Lower lobe of right lung (tissue), 2 donors: Measurements from ENCODE around the gene DNPEP. TPM values are rescaled to one million over a fixed set of nuclear protein-coding genes. Genes with fewer than 3 reads are reported as not detected.
A peak's percentile ranks its signal among the peaks of the same experiment; 100 is the strongest.

Experiments used
- ATAC-seq, 2 donors: fragments of 200-7000 bp; cut with Tn5 transposase; one replicate each; pipeline ENCODE4 v1.9.1; 2020 to 2022; ENCODE audit warnings: mild to moderate bottlenecking in 2 of 2, moderate library complexity in 2 of 2
- DNase-seq: peaks from one replicate; pipeline ENCODE4 v3.0.0-alpha.2; 2020
- H3K27ac ChIP-seq: fragments of 200-600 bp; one replicate; pipeline ENCODE4 v1.8.0; 2022
- H3K27me3 ChIP-seq: fragments of 200-600 bp; one replicate; pipeline ENCODE4 v1.8.0; 2022; ENCODE audit warnings: low read depth
- H3K36me3 ChIP-seq: fragments of 200-600 bp; one replicate; pipeline ENCODE4 v1.8.0; 2022; ENCODE audit warnings: mild to moderate bottlenecking
- H3K4me1 ChIP-seq: fragments of 200-600 bp; one replicate; pipeline ENCODE4 v1.8.0; 2022
- H3K4me3 ChIP-seq: fragments of 200-600 bp; one replicate; pipeline ENCODE4 v1.8.0; 2022; ENCODE audit warnings: mild to moderate bottlenecking
- H3K9me3 ChIP-seq: fragments of 200-600 bp; one replicate; pipeline ENCODE4 v1.8.0; 2022
- CTCF ChIP-seq: fragments of 200-600 bp; IDR thresholded peaks from one replicate; pipeline ENCODE4 v1.8.0; 2022; ENCODE audit warnings: antibody characterized with exemption, mild to moderate bottlenecking
- intact Hi-C: fragments of 100-400 bp; cut with DNase I; formaldehyde crosslinking; loops from one replicate; pipeline ENCODE4 v1.11.0; 2022
- total RNA-seq: library from RNA; stranded (reverse); fragmentation: NEBNext Ultra II Directional; extraction: Animal tissue kit (Norgen Biotek cat#: 25700); gene quantifications from one replicate; pipeline ENCODE4 v1.2.1, GENCODE V29; 2021
- donor health status: DM: no; HTN: yes; CAD: no; lungs with severe emphysema.

The DNPEP gene
- total RNA-seq, 1 donor from 2014 or later: 79.5 TPM

GRCh38 chr2:219362072-219362471 is 25.6 kb downstream of the DNPEP start:
- intact Hi-C loops: no loop called here
- Histone ChIP-seq H3K9me3 (no peaks in the 10 kb centered on the region), H3K27me3 (peaks cover 27% of the 10 kb centered on the region), H3K4me1 (peaks cover 10% of the 10 kb centered on the region), H3K4me3 (no peak overlapping the region), H3K36me3 (no peaks in the 10 kb centered on the region), H3K27ac (no peak overlapping the region)
- DNase-seq (no peak), ATAC-seq (no peak)
- TF ChIP-seq CTCF: no peak

- Histone ChIP-seq H3K27ac (no peak overlapping the region), H3K4me1 (peaks cover 10% of the 10 kb centered on the region), H3K27me3 (peaks cover 50% of the 10 kb centered on the region), H3K9me3 (no peaks in the 10 kb centered on the region), H3K4me3 (peak overlapping the region; percentile 27), H3K36me3 (no peaks in the 10 kb centered on the region)
- no peak for TF ChIP-seq CTCF
- DNase-seq (no peak), ATAC-seq (peak in 1 of 2 donors; percentile 12)
- intact Hi-C loops: no loop called here
Observed at GRCh38 chr2:219358170-219359075, 29.3 kb downstream of the DNPEP start.

- Histone ChIP-seq H3K9me3 (no peaks in the 10 kb centered on the region), H3K27ac (no peak overlapping the region), H3K4me1 (peaks cover 10% of the 10 kb centered on the region), H3K27me3 (peaks cover 51% of the 10 kb centered on the region), H3K36me3 (no peaks in the 10 kb centered on the region), H3K4me3 (no peak overlapping the region)
- ATAC-seq (peak; percentile 36 to 68), DNase-seq (no peak)
- no peak for TF ChIP-seq CTCF
- intact Hi-C loops: no loop called here
Observed at GRCh38 chr2:219356834-219357233, 30.9 kb downstream of the DNPEP start.

DNA sequence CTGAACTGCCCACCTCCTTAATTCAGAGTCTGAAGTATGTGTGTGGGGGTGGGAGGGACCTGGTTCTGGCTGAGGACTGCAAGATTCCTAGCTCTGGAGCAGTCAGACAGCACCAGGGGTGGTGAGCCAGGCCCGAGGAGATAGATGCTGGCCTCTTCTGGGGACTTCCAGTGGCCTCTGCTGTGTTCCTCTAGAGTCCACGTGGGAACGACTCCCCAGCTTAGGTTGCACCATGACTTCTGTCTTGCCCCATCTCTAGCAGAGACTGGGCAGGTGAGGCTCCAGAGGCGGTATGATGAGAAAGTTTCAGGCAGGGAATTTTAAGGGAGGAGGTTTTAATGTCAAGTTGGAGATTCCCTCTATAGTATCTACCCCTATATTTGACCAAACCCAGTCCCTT is 33.1 kb downstream of the DNPEP start:
- no peaks in the 10 kb centered on the region for H3K9me3 ChIP-seq
- ATAC-seq (no peak), DNase-seq (no peak)
- H3K27me3 ChIP-seq: peaks cover 47% of the 10 kb centered on the region
- H3K4me1 ChIP-seq: peaks cover 10% of the 10 kb centered on the region
- H3K27ac ChIP-seq: no peak overlapping the region
- H3K36me3 ChIP-seq: no peaks in the 10 kb centered on the region
- no peak overlapping the region for H3K4me3 ChIP-seq
- intact Hi-C loops: no loop called here
- no peak for TF ChIP-seq CTCF

DNA sequence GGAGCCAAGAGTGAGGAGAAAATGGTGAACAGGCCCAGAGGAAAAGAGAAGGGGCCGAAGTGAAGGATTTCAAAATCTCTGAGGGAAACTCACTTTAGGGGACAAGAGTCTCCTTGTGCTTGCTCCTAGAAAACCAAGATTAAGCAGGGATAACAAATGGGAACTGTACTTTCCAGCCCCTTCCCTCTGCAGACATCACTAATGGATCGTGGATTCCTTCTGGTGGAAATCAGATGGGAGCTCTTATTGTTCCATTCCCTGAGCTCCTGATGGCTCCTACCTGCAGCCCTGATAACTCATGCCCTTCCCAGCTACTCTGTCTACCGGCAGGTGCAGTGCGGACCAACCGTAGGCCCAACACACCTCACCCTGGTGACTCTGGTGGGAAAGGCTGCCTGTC is 34.6 kb downstream of the DNPEP start:
- peaks cover 35% of the 10 kb centered on the region for H3K27me3 ChIP-seq
- no peaks in the 10 kb centered on the region for H3K36me3 ChIP-seq
- intact Hi-C loops: no loop called here
- no peak overlapping the region for H3K27ac ChIP-seq
- ATAC-seq (no peak), DNase-seq (no peak)
- no peak for TF ChIP-seq CTCF
- no peaks in the 10 kb centered on the region for H3K9me3 ChIP-seq
- H3K4me3 ChIP-seq: no peak overlapping the region
- H3K4me1 ChIP-seq: peaks cover 3% of the 10 kb centered on the region
